ENCODE results near the gene MYCL. TPM values are rescaled to one million over a fixed set of nuclear protein-coding genes. Genes with fewer than 3 reads are reported as not detected.

MYCL gene
- total and polyA plus RNA-seq, 2 of the 13 experiments (the other 11 are each of a cell fraction or from before 2014, with no cell fraction given), result 0.31 to 1.7 TPM

- TF ChIP-seq PHF21A (CRISPR knock-in tag; IDR thresholded peaks at IDR 0.05), result 0 out of 2 replicates have a peak, but pooled peaks have one; percentile 18
- 0 out of 2 replicates have a peak, but pooled peaks have one; percentile 26 for TF ChIP-seq RELA (CRISPR knock-in tag; IDR thresholded peaks at IDR 0.05)
- TF ChIP-seq, protein P1, sequence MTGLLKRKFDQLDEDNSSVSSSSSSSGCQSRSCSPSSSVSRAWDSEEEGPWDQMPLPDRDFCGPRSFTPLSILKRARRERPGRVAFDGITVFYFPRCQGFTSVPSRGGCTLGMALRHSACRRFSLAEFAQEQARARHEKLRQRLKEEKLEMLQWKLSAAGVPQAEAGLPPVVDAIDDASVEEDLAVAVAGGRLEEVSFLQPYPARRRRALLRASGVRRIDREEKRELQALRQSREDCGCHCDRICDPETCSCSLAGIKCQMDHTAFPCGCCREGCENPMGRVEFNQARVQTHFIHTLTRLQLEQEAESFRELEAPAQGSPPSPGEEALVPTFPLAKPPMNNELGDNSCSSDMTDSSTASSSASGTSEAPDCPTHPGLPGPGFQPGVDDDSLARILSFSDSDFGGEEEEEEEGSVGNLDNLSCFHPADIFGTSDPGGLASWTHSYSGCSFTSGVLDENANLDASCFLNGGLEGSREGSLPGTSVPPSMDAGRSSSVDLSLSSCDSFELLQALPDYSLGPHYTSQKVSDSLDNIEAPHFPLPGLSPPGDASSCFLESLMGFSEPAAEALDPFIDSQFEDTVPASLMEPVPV (CRISPR knock-in tag; IDR thresholded peaks at IDR 0.05), result 0 out of 2 replicates have a peak, but pooled peaks have one; percentile 5
- TF ChIP-seq KDM4B (CRISPR knock-in tag; IDR thresholded peaks at IDR 0.05), result 0 out of 2 replicates have a peak, but pooled peaks have one; percentile 4
- 0 out of 2 replicates have a peak, but pooled peaks have one; percentile 12 for TF ChIP-seq ZNF644 (CRISPR knock-in tag; IDR thresholded peaks at IDR 0.05; ENCODE audit: low read depth)
- 0 out of 2 replicates have a peak, but pooled peaks have one; percentile 23 for TF ChIP-seq ATF7-NPFF (CRISPR knock-in tag; IDR thresholded peaks at IDR 0.05; ENCODE audit: low read depth)
- no peak for TF ChIP-seq MIXL1 (CRISPR knock-in tag; IDR thresholded peaks at IDR 0.05)
- TF ChIP-seq STAT6 (CRISPR knock-in tag; IDR thresholded peaks at IDR 0.05; ENCODE audit: borderline replicate concordance), result 0 out of 2 replicates have a peak, but pooled peaks have one; percentile 5
- TF ChIP-seq SMC3 (IDR thresholded peaks at IDR 0.05; ENCODE audit: low read length), result 0 out of 2 replicates have a peak, but pooled peaks have one; percentile 34
These were observed 717 bp upstream of the MYCL start (continued) for GRCh38 chr1:39902460-39902807.

DNA sequence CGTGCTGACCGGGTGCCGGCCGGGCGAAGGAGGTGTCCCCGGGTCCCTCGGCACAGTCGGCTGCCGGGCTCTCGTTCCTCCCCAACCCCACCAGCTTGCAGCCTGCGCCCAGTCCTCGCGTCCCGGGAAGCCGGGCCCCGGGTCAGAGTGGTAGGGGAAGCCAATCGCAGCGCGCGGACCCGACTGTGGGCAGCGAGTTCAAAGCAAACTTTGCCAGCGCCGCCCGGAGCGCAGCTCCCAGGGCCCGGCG is 328 bp downstream of the MYCL start:
- Histone ChIP-seq H3K27ac (ENCODE audit: extremely low read length, insufficient read depth, low read length) (no peak overlapping the region), H3K4me3 (replicated peaks in 1 of 3; ENCODE audit: insufficient read depth in 1 of 3, low read depth in 2 of 3, low read length in 3 of 3) (peak overlapping the region; percentile 60 to 85 (median 64); a peak in 5 of 6 replicates), H2AFZ (ENCODE audit: low read length) (no peak overlapping the region), H4K20me1 (ENCODE audit: insufficient read depth, low read length) (no peaks in the 10 kb centered on the region), H3K9me3 (ENCODE audit: low read length) (no peaks in the 10 kb centered on the region), H3K4me2 (ENCODE audit: low read depth, low read length) (peak overlapping the region; percentile 90), H3K79me2 (ENCODE audit: insufficient read depth, low read length) (no peaks in the 10 kb centered on the region), H3K36me3 (replicated peaks in 1 of 2; ENCODE audit: control insufficient read depth in 1 of 2, insufficient read depth in 2 of 2, low read length in 2 of 2) (no peaks in the 10 kb centered on the region), H3K27me3 (ENCODE audit: control insufficient read depth in 1 of 2, insufficient read depth in 2 of 2, low read length in 2 of 2) (peaks cover 0 to 34% of the 10 kb centered on the region in 2 experiments; a peak in 3 of 5 replicates), H3K4me1 (ENCODE audit: insufficient read depth, low read length) (peaks cover 53% of the 10 kb centered on the region), H3K9ac (ENCODE audit: insufficient read depth, low read depth, low read length) (peak overlapping the region; percentile 58)
- CTCF ChIA-PET (ENCODE audit: low intra/inter-chr PET ratio, low total read pairs), result interaction anchor here (1.7 to 2.9 kb wide), 2 partner anchors 72 to 84 kb away, joined by 6 to 44 read pairs; no protein-coding TSS in a partner anchor
- BruUV-seq (replicated peaks), result no TSS peak
- FAIRE-seq (no peak), ATAC-seq (no peak), DNase-seq (ENCODE audit: low spot score) (no peak)
- POLR2A ChIA-PET, result interaction anchor here (0.8 to 2.9 kb wide), 7 partner anchors 20 to 326 kb away, joined by 3 to 8 read pairs (median 5); partner anchors contain the start of gene CAP1
- intact Hi-C loops (cut with micrococcal nuclease; ENCODE audit: unreplicated experiment), result loop anchor here (5.0 kb wide), 1 partner anchor 49 kb away; no protein-coding TSS in a partner anchor
- in situ Hi-C loops (cut with HindIII; ENCODE audit: extremely low pct_ligation_motif_present, low pct_unique_long_range_greater_than_20kb), result loop anchor here (5.0 kb wide), 1 partner anchor 84 kb away; no protein-coding TSS in a partner anchor
- no CpG with 5 or more reads among the region's 28 CpGs for WGBS (ENCODE audit: low lambda C conversion rate)
- TF ChIP-seq FOXO1 (CRISPR knock-in tag; IDR thresholded peaks at IDR 0.05) (no peak), ZFX (CRISPR knock-in tag; IDR thresholded peaks at IDR 0.05; ENCODE audit: low read depth) (peak; percentile 14; the same call in 1 of the 2 replicates), NFKB2 (CRISPR knock-in tag; IDR thresholded peaks at IDR 0.05; ENCODE audit: borderline replicate concordance) (no peak), TGIF2 (CRISPR knock-in tag; IDR thresholded peaks at IDR 0.05) (0 out of 2 replicates have a peak, but pooled peaks have one; percentile 30), MAFG (CRISPR knock-in tag; IDR thresholded peaks at IDR 0.05) (no peak), SALL1 (CRISPR knock-in tag; IDR thresholded peaks at IDR 0.05) (0 out of 2 replicates have a peak, but pooled peaks have one; percentile 9)
- TF ChIP-seq, protein P2, sequence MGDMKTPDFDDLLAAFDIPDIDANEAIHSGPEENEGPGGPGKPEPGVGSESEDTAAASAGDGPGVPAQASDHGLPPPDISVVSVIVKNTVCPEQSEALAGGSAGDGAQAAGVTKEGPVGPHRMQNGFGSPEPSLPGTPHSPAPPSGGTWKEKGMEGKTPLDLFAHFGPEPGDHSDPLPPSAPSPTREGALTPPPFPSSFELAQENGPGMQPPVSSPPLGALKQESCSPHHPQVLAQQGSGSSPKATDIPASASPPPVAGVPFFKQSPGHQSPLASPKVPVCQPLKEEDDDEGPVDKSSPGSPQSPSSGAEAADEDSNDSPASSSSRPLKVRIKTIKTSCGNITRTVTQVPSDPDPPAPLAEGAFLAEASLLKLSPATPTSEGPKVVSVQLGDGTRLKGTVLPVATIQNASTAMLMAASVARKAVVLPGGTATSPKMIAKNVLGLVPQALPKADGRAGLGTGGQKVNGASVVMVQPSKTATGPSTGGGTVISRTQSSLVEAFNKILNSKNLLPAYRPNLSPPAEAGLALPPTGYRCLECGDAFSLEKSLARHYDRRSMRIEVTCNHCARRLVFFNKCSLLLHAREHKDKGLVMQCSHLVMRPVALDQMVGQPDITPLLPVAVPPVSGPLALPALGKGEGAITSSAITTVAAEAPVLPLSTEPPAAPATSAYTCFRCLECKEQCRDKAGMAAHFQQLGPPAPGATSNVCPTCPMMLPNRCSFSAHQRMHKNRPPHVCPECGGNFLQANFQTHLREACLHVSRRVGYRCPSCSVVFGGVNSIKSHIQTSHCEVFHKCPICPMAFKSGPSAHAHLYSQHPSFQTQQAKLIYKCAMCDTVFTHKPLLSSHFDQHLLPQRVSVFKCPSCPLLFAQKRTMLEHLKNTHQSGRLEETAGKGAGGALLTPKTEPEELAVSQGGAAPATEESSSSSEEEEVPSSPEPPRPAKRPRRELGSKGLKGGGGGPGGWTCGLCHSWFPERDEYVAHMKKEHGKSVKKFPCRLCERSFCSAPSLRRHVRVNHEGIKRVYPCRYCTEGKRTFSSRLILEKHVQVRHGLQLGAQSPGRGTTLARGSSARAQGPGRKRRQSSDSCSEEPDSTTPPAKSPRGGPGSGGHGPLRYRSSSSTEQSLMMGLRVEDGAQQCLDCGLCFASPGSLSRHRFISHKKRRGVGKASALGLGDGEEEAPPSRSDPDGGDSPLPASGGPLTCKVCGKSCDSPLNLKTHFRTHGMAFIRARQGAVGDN (CRISPR knock-in tag; IDR thresholded peaks at IDR 0.05), result peak; percentile 16
